LHCN-M2 (cell line): ENCODE data around the gene GALNT14. TPM values are rescaled to one million over a fixed set of nuclear protein-coding genes. Genes with fewer than 3 reads are reported as not detected.

Source experiments
- DNase-seq: peaks from one replicate; pipeline ENCODE4 v3.0.0-alpha.2; 2012; ENCODE audit warnings: low read depth
- total RNA-seq: library from RNA; depleted of rRNA; stranded (reverse); fragments of >200 nt; gene quantifications from 2 replicates; pipeline ENCODE4 v1.2.3, GENCODE V29; 2014

Gene GALNT14
- total RNA-seq, 1 experiment from 2014 or later = not detected

DNA sequence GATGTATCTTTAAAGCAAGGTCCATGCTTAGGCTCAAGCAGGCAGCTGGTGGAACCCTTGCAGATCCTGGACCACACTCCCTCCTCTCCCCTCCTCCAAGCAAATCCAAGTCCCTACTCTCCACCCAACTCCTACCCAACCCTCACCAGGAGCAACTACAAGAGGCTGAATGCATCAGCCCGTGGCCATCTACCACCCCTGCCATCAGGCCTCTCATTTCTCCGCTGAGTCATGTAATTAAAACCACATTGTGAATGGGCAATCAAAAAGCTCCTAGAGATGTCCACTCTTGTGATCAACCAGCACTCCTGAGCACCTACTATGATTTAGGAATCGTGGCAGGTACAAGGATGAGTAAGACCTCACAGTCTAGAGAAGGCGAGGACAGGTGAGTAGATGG is 188.8 kb downstream of the GALNT14 start:
- no peak for DNase-seq

DNA sequence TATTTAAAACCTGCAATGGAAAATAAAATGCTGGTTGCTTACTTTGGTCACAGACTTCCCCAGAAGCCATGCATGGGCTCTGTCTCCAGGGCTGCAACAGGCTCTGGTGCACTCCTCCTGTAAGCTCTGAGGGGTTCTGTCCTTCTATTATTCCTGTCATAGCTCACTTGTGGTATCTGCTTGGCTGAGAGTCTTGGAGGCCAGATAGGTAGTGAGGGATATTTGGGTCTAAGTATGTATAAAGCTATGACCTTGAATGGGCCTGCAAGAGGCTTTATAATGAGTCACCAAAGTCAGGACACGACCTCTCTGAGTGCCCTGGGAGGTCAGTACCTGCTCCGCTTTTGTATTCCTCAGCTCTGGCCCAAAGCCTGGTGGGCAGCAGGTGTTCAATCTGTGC is 189.4 kb downstream of the GALNT14 start:
- no peak for DNase-seq

DNA sequence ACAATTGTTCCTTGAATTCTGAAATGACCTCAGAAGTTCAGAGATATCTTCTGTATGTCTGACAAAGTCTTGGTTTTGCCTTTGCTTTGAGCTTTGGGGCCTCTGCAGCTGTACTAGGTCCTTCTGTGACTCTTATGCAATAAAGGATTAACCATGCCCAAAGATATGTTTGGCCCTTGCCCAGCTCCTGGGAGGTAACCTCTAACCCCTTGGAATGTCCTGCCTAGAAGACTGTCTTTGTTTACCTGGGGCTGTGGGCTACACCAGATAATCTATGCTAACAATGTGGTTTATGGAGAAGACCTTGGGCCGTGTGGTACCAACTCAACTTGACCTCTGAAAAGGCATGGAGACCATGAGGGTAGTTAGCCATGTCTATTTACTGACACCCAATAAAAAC is 190.1 kb downstream of the GALNT14 start:
- no peak for DNase-seq

DNA sequence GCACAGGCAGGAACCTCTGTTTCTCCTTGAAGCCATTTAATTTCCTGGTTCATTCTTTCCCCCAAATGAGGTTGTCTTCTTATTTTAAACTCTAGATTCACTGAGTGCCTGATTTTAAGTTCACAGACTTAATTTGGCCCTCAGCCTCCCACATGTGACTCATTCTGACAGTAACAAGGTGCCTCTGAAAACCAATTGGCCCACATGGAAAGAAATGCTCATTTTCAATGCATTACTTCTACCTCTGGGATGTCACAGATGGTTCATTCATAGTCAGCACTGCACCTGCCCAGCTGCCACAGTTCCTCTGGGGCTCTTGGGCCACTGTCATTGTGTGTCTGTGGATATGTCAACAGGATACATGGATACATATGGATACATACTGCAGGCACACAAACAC is 190.6 kb downstream of the GALNT14 start:
- DNase-seq = no peak

DNA sequence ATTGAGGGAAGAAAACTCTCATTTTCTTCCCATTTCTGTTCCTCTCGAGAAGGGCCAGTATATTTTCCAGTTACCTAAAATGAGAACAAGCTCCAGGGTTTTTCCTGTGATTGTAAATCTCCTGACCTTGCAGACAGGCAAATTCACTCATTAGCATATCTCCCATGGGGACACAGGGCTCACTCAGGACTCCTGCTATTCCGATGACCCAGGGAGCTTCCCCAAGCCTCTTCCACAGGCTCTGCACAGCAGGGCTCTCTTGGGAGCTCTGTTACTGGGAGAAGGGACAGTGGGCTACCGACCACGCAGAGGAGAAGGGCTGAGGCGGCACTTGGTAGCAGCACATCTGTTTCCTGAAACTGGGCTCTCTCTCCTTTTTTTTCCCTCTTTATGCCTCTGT is 195.8 kb downstream of the GALNT14 start:
- DNase-seq = no peak

DNA sequence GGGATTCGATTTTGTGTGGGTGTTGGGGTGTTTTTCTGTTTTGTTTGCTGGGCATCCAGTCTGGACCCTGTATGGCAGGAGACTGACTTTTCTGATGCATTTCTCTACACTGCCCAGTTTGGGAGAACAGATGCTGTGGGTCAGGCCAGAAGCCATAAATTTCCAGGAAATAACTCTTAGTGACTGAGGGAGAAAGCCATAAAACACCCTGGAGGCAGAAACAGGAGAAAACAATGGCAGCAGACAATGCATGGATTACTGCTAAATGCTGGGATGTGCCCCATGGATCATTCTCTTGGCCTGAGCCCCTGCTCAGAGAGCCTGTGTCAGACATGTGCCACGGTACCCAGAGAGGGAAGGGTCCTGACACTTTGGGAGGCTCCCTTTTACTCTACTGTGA is 197.4 kb downstream of the GALNT14 start:
- no peak for DNase-seq

DNA sequence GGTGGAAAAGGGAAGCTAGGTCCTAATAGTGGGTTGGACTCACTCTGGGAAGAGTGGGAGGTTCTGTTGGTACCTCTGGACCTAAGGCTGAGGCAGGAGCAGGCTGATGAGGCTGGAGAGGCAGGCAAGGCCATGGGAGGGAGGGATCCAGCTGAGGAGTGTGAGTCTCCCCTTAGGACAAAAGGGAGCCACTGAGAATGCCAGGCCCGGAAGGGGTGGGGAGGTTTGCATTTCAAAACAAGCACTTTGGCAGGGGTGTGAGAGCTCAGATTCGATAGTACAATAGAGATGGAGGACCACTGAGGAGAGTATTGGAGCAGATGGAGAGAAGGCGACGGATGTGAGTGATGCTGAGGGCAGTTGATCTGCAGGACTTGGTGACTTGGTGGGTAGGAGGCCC is 198.9 kb downstream of the GALNT14 start:
- no peak for DNase-seq

DNA sequence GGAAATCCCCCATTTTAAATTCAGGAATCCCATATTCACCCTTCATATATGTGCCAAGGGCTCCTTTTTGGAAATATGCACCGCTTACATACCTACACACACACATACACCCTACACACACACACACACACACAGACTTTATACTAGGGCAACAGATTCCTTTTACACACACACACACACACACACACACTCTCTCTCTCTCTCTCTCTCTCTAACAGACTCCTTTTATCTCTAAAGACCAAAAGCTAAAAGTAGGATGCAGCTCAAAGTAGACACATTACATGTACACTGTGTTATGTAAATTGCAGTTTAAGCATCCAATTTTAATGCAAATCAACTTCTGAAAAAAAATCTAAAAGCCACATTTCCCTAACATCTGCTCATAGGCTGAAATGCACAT is 200.0 kb downstream of the GALNT14 start:
- DNase-seq = no peak

DNA sequence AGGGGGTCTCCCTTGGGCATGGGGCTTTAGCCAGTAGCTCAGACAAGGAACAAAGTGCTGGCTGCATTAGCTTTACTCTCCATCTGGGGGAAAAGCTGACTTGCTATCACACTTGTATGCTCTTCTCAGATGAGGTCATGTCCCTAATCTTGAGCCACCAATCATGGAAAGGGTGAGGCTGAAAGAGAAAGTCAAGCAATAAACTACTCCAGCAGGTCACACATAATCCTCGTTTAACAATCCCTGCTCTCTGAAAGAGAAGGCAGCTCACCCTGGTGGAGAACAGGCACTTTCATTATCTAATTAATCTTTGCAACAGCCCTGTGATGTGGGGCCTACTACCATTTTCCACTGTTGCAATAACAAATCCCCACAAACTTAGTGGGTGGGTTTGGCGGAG is 201.3 kb downstream of the GALNT14 start:
- DNase-seq = no peak

DNA sequence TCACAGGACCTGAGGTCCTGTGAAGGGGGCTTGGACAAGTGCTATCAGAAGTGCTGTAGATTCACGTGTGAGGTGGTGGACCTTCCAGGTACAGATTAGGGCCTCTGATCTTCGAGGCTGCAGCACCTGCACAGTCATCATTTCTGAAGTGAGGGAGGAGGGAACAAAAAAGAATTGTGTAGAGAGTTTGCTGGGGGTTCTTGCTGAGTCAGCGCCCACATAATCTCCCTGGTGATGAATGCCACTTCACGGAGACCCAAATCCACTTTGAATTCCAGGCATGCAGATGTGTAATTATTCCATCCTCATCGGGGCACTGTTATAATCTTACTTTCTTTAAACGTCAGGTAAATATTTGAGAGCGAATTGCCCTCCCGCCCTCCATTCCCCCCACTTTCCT is 202.4 kb downstream of the GALNT14 start:
- no peak for DNase-seq

DNA sequence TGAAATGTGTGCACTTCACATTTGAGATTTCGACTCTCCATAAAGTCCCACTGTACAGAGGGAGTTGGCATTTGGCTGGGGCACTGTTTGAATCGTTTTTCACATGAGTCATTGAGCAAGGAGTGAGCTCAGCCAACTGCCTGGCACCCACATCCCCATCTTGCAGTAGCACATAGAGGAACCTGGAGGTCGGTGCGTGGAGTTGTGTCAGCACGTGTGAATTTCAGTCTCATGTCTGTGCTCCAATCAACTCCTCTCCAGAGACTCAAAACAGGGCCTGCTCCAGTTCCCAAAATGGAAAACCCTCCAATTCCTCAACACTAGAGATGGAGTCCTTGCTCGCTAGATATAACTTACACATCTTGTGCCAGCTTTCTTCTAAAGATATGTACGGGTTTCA is 204.2 kb downstream of the GALNT14 start:
- no peak for DNase-seq

DNA sequence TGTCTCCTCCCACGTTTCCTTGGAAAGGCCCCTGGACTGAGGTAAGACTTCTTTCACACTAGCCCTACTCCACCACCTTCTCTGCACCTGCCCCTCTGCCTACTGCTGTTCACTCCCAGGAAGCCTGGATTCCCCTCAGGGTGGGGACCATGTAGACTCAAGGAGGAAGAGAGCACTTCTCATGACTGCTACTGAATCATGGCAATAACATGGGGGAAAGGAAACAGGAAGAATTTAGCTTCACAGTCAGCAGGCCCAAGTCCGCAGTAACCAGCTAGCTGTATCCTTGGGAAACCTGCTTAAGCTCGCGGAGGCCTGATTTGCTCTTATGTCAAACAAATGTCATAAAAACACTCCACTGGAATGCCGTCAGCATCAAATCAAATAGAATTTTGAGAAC is 204.7 kb downstream of the GALNT14 start:
- DNase-seq = no peak

DNA sequence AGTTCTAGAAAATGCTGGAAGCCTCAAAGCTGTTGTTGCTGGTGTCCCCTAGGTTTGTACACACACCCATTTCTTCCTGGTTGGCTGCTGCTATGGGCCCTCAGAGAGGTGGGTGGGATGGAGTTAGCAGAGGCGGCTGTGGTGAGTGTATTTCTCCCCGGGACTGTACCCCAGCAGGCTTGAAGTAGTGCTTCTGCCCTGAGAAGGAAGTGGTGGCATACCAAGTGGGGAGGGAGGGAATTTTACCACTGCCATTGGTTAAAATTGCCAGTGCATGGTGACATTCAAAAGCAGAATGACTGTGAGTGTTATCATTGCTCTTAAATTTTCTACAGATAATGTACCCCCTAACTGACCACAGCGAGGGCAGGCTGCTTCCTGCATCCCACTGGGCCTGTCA is 205.4 kb downstream of the GALNT14 start:
- no peak for DNase-seq

DNA sequence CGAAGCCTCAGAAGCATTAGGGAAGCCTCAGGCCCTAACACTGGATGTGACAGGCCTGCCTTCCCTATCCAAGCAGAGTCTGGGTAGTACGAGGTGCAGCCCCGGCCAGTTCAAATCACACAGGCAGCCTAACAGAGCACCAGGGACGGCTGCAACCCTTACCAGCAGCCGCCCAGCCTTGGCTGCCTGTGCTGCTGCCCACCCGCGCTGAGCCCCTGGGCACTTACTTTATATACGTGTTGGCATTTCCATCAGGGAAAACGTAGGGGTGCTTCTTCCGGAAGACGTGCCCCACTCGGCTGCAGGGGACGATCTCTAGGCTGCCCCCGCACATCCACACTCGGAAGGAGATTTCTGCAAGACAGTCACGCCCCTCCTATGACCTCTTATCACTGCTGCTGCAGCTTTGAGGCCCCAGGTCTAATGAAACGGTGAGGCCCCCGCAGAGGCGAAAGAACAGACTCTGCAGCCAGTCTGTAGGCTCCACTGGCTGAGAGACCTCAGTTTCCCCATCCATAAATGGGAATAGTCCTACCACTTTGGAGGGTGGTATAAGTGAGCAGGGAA is 206.3 kb downstream of the GALNT14 start:
- DNase-seq = no peak

DNA sequence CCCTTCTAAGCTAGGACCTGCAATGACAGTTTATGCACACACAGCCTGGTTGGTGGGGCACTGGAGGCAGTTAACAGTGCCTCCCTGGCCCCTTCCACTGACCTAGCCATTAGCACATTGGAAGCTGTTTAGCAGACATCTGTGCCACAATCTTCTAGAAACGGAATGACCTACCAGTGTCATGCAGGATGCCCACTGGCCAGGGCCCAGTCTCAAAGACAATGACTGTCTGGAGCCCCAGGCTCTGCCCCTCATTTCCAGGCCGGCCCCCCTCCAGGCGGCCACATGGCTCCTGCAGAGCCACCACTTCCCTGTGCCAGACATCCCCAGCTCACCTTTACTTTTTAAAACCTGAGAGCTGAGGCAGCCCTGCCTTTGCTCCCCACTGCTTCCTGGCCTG is 207.5 kb downstream of the GALNT14 start:
- DNase-seq = no peak

DNA sequence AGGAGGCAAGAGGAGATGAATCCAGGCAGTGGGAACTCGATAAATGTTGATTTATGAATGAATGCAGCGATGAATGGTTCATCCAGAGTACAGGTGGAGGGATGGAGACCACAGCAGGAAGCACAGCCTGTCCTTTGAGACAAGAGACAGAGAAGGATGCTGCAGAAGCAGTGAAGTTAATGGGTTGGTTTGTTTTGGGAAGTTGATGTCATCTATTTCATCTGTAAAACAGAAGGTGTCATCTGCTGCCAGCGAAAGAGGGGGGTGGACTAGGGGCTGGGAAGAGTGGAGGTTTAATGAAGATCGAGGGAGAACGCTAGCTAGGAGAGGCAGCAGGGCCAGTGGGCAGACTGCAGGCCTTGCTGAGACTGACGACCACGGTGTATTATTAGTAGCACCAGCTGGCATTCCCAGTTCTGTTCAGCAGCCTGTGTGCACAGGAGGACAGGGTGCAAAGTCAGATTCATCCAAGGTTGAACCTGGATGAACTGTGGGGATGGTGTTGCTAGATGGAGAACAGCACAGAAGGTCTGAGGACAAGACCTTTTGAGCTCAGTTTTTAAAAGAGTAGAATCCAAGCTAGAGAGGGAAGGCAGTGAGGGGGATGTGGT is 210.7 kb downstream of the GALNT14 start:
- DNase-seq = no peak

DNA sequence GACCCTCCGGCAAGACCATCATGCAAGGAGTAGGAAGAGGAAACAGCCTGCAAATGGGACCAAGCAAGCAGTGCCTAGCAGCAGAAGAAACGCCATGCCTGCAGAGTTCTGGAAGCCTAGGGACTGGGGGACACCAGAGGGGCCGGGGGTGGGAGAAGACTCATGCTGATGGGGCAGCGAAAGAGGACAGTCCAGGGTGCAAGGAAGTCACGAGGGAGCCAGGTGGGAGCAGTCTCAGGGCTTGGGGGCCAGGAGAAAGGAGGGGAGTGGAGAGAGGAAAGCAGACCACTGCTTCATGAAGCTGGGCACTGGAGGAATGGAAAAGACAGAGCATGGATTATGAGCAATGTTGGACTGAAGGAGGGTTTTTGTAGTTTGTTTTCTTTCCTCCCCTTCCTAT is 211.6 kb downstream of the GALNT14 start:
- DNase-seq = no peak

DNA sequence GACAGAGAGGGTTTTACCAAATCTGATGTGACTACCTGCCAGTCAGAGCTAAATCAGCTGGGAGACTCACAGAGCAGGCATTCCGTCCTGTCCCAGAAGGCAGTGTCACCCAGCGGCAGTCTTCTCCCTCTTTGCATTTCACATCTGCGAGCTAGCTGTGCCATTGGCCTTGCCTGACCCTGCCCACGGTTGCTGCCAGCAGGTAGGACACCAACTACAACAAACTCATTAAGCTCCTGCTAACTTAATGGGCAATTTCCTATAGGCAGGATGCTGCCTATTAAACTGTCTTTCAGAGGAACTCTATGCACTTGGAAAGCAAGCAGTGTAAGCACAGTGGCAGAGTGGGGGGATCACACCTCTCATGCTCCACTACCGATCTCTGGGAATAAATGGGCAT is 214.6 kb downstream of the GALNT14 start:
- DNase-seq = no peak

DNA sequence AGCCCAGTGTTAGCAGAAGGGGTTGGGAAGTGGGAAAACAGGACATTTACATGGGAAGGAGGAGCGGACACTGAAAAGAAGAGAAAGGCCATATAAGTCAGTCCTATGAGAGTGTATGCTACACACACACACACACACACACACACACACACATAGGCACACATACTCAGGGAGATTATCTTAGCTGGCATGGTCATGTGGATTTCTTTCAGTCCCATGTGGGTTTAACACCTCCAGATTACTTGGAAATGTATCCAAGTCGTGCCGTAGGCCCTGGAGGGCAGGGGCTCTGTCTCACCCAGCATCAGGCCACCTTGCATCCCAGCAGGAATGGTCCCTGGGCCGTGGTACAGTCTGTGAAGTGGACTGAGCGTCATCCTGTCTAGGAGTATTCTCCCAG is 217.7 kb downstream of the GALNT14 start:
- DNase-seq = no peak

DNA sequence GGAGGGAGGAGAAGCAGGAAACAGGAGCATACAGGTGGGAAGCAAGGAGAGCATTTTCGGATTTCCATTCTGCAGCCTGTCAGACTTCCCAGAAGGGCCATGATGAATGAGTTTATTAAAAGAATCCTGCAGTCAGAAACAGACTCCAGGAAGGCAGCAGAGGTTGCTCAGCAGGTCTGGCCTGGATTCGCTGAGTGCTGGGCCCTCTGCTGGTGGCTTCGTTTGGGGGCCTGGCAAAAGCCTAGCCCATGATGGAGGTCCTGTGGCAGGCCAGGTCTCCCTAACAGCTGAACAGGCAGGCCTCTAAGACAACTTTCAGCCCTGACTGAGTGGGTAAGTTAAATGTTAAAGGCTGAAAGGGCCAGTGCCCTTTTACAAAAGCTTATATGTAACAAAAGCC is 222.8 kb downstream of the GALNT14 start:
- no peak for DNase-seq

DNA sequence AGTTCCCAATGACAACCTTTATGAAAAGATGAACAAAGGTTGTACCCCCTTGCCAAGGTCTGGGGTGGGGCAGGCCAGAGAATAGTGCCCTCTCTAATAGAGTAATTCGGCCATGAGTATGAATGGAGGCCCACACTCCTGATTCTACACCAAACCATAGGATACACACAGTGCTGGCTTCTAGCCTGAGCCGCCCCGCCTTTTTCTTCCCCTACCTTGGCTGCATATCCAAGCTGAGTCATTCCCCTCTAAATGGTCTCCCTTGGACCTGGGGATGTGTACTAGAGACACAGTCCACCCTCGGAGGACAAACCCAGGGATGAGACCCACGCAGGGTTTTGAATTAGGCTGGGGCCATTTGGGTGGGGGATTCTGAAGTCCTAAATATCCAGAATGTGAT is 223.8 kb downstream of the GALNT14 start:
- DNase-seq = no peak

DNA sequence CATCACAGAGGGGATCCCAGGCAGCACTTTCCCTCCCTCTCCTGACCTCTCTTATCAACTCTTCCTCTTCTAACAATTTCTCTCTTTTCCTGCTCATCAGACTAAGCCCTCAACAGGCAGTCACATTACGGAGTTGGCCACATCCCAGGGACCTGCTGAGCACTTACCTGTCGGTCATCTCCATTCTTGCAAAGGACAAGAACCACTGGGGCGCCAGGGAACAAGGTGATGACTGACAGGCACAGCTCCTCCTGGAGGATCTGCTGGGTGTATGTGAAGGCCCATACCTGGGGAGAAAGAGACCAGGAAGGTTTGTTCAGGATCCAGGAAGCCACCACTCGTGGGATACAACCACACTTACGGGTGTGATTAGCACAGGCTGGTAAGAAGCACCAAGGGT is 226.2 kb downstream of the GALNT14 start:
- DNase-seq = no peak

DNA sequence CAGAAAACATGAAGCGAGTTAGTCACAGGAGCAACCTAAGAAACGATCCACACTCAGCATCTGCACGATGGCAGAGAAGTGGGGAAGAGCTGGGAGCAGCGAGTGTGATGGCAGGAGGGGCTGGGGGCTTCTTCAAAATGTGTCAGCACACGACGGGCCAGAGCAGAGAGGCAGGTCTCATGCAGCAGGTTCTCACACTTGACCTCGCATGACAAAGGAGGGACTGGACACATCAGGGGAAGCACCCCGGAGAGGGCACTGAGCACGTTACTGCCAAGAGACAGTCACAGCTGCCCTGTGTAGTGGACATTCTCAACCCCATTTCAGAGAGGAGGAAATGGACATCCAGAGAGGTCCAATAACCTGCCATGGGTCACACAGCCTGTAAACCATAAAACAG is 226.9 kb downstream of the GALNT14 start:
- DNase-seq = no peak

DNA sequence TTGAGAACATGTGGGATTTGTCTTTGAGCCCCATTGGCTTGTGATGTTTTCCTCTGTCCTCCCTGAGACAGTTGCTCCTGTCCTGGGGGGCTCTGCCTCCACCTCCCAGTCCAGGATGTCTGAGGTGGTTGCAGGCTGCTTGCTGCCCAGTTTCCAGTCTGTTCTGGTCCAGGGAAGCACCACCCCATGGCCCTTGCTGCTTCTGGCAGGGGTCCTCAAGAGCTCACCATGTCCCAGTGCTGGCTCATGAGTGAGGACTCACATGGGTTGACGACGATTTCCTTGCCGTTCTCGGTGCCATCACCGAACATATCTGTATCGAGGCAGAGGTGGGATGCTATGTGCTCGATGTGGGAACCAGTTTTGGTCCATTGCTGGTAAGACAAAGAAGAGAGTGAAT is 227.6 kb downstream of the GALNT14 start:
- DNase-seq = no peak
